Hematopoietic multipotent progenitor cell treated with erythropoietin and hydrocortisone succinate and interleukin-3 and kit ligand, for 8 days (in vitro differentiated cells): Measurements from ENCODE around the gene NDE1.

Source experiments
- DNase-seq: peaks from one replicate; pipeline ENCODE4 v3.0.0-alpha.2; 2015

Gene NDE1

GRCh38 chr16:15741207-15741871, 91.3 kb downstream of the NDE1 start:
- DNase-seq, result no peak

GRCh38 chr16:15742716-15743115, 92.7 kb downstream of the NDE1 start:
- no peak for DNase-seq

- DNase-seq, result no peak
Measured at GRCh38 chr16:15743657-15744056, 93.6 kb downstream of the NDE1 start.

- no peak for DNase-seq
Measured at GRCh38 chr16:15746332-15746731, 96.3 kb downstream of the NDE1 start.

- no peak for DNase-seq
Measured at GRCh38 chr16:15747937-15748336, 97.9 kb downstream of the NDE1 start.

GRCh38 chr16:15748654-15749053, 98.6 kb downstream of the NDE1 start:
- no peak for DNase-seq

GRCh38 chr16:15749371-15749770, 99.3 kb downstream of the NDE1 start:
- DNase-seq, result no peak

- DNase-seq, result no peak
Measured at GRCh38 chr16:15749985-15750384, 99.9 kb downstream of the NDE1 start.

GRCh38 chr16:15751940-15752339, 101.9 kb downstream of the NDE1 start:
- no peak for DNase-seq

- DNase-seq, result no peak
Measured at GRCh38 chr16:15752717-15753488, 102.9 kb downstream of the NDE1 start.

- DNase-seq, result no peak
Measured at GRCh38 chr16:15754821-15755534, 104.9 kb downstream of the NDE1 start.

- DNase-seq, result no peak
Measured at GRCh38 chr16:15757077-15757386, 107.0 kb downstream of the NDE1 start.

GRCh38 chr16:15757630-15758251, 107.7 kb downstream of the NDE1 start:
- DNase-seq, result no peak

GRCh38 chr16:15759070-15759469, 109.0 kb downstream of the NDE1 start:
- no peak for DNase-seq

- DNase-seq, result no peak
Measured at GRCh38 chr16:15760129-15760528, 110.1 kb downstream of the NDE1 start.

- no peak for DNase-seq
Measured at GRCh38 chr16:15764112-15764511, 114.1 kb downstream of the NDE1 start.

GRCh38 chr16:15765116-15765515, 115.1 kb downstream of the NDE1 start:
- no peak for DNase-seq

- peak; percentile 73 for DNase-seq
Measured at GRCh38 chr16:15765880-15766279, 115.8 kb downstream of the NDE1 start.

- DNase-seq, result no peak
Measured at GRCh38 chr16:15766918-15767317, 116.9 kb downstream of the NDE1 start.

GRCh38 chr16:15768201-15768600, 118.2 kb downstream of the NDE1 start:
- no peak for DNase-seq

- no peak for DNase-seq
Measured at GRCh38 chr16:15769239-15769638, 119.2 kb downstream of the NDE1 start.

GRCh38 chr16:15770107-15770506, 120.1 kb downstream of the NDE1 start:
- DNase-seq, result no peak

GRCh38 chr16:15770512-15770911, 120.5 kb downstream of the NDE1 start:
- DNase-seq, result no peak

GRCh38 chr16:15771694-15772093, 121.6 kb downstream of the NDE1 start:
- DNase-seq, result no peak
